GM12891 (cell line): ENCODE results near the gene NUAK2.

ENCODE experiments used
- POLR2A ChIP-seq: IDR thresholded peaks from 2 replicates; pipeline ENCODE4 v1.6.1; 2011; ENCODE audit warnings: low read depth, low read length, control low read depth
- POLR2AphosphoS5 ChIP-seq: IDR thresholded peaks from 2 replicates; pipeline ENCODE4 v1.6.1; 2011; ENCODE audit warnings: low read depth, low read length, control low read depth
- SPI1 ChIP-seq: IDR thresholded peaks from 2 replicates; pipeline ENCODE4 v1.6.1; 2011; ENCODE audit warnings: low read depth, low read length, control low read depth

GRCh38 chr1:205285381-205286101 is 36.0 kb downstream of the NUAK2 start:
- TF ChIP-seq POLR2A (no peak), POLR2AphosphoS5 (no peak), SPI1 (no peak)
